ENCODE results near the gene BCL2L11.

BCL2L11 gene

DNA sequence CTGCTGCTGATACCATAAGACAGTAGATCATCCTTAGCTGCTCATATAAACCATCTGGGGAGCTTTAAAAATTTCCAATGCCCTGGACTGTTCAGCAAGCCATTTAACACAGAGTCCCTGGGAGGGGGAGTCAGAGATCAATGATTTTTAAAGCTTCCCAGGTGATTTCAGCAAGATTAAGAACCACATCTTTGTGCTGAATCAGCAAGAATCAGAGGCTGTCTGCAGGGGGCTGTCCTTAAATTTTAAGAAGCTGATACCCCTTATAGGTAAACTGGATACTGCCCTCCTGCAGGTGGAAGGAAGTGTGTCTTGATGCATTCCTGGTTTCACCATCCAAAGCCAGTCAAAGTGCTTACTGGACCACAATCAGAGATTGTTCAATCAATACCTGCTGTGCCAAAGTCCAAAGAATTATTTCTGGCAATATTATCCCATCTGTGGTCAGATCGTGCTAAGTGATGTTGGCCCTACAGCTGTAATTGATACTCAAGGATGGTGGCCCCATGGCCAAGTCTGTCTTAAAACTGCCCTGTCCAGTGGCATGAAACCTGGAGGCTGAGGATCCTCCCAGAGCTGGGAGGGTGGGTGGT, 72.2 kb downstream of the BCL2L11 start:
- DNase-seq, result no peak

DNA sequence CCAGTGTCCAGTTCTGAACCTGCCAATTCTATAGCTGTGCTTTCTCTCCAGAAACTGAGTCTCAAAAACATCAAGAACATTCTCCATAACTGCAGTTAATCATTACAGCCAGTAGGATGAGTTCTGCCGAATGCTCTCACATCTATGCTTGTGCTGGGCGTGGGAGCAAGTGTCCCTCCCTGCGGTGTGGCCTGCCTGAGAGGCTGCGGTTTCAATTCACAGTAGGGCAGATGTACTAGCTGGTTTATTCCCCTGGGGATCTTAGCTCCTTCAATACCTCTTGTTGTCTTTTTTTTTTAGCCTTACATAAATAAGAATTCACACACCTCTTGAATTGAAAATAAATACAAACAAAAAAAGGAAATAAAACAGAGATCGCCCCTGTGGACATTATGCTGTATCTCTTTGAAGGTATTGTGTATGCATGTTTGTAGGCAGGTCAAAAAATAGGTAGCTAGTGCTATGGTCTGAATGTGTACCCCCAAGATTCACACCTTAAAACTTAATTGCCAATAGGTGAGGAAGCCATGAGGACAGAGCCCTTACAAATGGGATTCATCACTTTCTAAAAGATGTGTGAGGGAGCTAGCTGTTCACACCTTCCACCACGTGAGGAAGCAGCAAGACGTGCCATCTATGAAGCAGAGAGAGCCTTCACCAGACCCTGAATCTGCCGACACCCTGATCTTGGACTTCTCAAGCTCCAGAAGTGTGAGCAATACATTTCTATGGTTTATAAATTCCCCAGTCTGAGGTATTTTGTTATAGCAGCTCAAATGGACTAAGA, 74.3 kb downstream of the BCL2L11 start:
- DNase-seq, result peak; percentile 39

DNA sequence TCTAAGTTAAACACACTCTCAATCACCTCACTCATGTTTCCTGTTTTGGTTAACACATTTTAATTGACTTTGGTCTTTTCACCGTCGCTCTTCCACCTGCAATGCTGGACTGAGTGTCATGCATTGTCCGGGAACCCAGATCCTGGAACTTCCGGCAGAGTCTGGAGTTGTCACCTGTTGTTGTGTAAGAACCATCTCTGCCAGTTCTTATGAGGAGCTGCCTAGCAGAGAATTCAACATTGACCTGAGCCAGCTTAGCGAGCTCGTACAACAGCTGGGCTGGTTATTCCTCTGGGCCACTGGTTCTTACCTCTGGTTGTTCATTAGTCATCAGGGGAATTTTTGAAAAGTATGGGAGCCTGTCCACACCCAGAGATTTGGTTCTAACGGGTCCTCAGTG, 75.7 kb downstream of the BCL2L11 start:
- DNase-seq, result no peak

DNA sequence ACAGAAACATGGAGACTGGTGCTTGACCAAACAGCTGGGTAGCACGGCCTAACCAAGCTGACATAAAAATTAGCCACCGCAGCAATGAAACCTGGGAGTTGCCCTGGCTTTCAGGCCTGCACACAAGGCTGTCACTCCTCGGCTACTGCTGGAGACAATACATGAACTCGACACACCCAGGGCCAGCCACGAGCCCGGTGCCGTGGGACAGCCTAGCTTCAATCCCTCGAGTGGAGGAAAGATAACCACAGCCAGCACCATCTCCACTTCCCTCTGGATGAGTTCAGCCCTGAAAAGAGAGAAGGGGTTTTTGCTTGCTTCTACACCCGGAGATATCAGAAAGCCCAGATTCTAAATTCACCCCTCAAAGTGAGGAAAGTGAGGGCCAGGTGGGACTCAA, 78.0 kb downstream of the BCL2L11 start:
- no peak for DNase-seq

DNA sequence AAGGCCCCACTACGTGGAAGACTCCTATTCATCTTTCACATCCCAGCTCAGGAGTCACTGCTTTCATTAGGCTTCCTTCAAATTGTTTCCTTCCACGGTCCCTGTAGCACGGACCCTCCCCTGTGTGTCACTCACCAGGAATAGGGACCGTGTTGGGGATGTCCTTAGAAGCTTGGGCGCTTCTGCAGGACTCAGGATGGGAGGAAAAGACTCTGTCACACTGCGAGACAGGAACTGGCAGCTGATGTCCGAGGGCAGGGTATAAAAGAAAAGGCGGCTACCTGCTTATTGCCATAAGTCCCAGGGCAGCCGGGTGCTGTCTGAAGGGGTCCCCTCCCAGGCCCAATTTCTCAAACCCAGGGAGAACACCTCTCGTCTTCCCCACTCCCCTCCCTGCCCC, 79.1 kb downstream of the BCL2L11 start:
- DNase-seq, result no peak

DNA sequence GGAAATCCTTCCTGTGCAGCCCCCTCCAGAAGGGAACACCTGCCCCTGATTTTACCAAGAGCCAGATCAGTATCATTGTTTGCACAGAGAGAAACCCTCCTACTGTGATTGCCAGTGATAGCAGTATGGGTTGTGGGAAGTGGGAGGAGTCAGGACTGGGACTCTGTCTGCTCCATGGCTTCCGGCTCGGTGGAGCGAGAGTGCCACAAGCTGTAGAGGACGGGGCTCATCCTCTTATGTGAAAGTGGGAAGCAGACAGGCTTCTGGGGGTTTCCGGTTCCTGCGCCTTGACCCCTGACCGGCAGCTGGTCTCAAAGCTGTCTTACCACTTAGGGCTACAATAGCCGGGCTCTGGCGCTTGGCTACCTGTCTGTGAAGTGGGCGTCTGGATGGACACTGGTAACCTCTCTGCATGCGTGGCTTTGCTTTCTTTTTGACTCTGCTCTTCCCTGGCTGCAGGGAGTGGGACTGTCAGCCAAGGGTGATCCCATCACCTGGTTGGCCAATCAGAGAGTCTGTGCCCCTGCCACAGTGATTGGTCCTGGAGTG, 79.7 kb downstream of the BCL2L11 start:
- DNase-seq, result no peak

DNA sequence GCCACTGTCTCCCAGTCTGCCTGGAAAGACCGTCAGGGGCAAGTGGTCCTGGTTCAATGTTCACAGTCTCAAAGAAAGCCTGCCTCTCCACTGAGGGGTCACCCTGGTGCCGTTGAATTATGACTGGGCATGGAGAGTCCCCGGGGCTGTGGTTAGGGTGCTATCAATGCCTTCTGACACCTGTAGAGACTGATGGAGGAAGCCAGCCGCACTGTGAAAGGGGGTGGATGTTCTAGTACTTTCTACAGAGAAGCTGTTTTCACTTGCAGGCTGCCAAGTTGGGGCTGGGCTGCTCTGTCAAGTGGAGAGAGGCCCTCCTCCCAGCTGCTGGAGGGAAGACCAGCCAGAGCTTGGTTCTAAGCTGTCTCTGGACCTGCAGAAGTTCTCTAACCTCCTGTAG, 80.5 kb downstream of the BCL2L11 start:
- DNase-seq, result no peak

DNA sequence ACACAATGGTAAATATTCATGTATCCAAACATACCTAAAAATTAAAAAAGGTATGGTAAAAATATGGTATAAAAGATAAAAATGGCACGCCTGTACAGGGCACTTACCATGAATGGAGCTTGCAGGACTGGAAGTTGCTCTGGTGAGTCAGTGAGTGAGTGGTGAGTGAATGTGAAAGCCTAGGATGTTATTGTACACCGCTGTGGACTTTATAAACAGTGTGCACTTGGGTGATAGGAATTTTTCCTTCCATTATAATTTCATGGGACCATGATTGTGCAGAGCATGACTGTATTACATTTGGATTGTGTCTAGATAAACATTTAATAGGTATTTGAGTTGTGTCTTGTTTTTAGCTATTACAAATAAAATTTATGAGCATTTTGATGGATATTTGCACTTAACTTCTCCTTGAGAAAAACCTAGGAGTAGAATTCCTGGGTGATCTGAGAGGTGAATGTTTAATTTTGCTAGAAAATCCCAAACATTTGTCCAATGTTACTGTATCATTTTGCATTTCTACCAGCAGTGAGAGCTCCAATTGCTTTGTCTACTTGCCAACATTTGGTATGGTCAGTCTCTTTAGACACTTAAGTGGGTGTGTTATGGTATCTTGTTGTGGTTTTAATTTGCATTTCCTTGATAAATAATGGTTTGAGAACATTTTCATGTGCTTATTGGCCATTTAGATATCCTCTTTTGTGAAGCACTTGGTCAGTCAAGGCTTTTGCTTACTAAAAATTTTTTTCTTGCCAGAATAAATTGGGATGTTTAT, 81.7 kb downstream of the BCL2L11 start:
- peak; percentile 68 for DNase-seq

DNA sequence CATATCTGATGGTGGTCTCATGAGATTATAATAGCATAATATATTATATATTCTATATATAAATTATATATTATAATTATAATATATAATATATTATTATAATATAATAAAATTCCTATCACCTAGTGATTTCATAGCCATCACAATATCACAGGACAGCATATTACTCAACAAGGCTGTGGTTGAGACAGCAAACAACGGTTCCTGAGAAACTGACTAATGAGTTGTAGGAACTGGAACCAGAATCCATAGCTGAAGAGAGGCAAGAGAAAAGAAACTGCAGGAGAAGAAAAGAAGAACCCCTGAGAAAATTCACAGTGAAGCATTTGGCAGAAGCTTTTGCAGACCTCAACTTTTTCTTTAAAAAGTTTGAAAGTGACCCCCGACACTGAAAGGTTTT, 84.0 kb downstream of the BCL2L11 start:
- no peak for DNase-seq

DNA sequence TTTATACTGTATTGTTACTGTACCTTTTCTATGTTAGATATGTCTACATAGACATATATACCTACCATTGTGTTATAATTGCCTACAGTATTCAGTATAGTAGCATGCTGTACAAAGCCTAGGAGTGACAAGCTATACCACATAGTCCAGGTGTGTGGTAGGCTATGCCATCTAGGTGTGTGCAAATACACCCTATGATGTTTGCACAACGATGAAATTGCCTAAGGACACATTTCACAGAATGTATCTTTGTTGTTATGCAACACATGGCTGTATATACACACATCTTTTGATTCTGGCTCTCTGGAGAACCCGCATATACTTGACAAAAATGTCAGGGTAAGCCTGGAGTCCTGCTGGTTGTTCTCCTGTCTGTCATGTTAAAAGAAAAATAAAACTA, 85.1 kb downstream of the BCL2L11 start:
- DNase-seq, result no peak

DNA sequence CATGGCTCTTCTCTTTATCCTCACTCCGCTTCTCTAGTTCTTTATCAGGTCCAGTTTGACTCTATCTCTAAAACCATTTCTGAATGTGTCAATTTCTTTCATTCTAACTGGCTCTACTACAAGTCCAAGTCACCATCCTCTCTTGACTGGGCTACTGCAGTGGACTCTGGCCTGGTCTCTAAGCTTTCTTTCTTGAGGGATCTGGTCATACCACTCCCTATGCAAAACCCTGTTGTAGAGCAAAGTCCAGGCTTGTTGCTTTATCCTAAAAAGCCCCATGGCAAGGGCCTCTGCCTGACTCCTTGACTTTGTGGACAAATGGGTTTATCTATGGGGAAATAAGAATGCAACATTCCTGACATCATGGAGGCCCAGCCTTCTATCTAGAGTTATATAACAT, 87.1 kb downstream of the BCL2L11 start:
- DNase-seq, result no peak

DNA sequence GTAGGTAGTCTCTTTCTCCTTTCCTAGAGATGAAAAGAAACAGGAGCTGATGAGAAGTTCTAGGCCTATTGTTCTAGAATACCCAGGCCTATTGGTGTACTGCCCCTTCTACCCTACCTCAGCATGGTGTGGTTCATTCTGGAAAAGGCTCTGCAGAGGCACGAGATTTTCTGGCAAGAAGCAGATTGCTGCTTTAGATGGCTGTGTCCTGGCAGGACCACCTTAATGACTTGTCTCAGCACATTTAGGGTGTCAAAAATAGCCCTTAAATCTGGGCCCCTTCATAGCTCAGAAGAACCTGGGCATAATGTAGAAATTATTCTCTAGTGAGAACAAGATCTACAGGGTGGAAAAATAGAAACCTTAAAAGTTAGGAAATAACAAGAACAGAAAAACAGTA, 87.9 kb downstream of the BCL2L11 start:
- no peak for DNase-seq

DNA sequence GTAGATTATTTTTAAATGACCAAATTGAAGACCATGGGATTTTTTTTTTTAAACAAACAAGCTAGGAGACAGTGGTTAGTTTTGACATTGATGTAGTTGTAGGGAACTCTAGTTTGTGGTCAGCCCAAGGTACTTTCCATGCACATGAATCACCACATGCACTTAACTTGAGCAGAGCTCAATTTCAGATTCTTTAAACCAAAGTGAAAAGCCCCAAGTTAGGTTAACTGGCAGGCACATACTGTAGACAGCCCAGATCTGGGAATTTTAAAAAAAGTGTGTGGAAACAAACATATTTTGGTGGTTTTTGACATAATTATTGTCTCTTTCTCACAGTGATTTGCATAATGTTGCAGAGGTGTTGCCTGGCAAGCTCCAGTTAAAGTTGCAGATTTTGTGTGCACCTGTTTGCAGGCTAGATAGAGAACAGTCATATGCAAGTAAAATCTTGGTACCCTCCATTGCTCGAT, 88.4 kb downstream of the BCL2L11 start:
- DNase-seq, result peak; percentile 61

DNA sequence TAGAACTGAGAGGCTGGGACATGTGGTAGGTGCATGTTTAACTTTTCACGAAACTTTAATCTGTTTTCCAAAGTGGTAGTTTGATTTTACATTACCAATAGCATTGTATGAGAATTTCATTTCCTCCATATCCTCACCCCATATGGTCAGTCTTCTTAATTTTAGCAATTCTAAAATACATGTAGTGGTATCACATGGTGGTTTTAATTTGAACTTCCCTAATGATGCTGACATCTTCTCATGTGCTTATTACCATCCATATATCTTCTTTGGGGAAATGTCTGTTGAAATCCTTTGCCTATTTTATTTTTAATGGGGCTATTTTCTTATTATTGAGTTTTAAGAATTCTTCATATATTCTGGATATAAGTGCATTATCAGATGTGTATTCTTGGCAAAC, 89.3 kb downstream of the BCL2L11 start:
- DNase-seq, result no peak

DNA sequence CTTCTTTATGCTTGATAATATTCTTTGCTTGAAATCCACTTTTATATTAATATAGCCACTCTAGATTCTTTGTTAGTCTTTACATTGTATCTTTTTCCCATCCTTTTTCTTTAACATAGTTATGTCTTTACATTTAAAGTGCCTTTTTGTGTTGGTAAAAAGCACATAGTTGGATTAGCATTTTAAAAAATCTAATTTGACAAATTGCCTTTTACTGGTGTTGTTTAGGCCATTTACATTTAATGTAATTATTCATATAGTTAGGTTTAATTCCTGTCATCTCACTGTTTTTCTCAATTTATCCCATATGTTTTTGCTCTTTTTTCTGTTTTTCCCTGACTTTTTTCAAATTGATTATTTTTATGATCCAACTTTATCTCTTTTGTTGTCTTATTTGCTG, 93.2 kb downstream of the BCL2L11 start:
- no peak for DNase-seq

DNA sequence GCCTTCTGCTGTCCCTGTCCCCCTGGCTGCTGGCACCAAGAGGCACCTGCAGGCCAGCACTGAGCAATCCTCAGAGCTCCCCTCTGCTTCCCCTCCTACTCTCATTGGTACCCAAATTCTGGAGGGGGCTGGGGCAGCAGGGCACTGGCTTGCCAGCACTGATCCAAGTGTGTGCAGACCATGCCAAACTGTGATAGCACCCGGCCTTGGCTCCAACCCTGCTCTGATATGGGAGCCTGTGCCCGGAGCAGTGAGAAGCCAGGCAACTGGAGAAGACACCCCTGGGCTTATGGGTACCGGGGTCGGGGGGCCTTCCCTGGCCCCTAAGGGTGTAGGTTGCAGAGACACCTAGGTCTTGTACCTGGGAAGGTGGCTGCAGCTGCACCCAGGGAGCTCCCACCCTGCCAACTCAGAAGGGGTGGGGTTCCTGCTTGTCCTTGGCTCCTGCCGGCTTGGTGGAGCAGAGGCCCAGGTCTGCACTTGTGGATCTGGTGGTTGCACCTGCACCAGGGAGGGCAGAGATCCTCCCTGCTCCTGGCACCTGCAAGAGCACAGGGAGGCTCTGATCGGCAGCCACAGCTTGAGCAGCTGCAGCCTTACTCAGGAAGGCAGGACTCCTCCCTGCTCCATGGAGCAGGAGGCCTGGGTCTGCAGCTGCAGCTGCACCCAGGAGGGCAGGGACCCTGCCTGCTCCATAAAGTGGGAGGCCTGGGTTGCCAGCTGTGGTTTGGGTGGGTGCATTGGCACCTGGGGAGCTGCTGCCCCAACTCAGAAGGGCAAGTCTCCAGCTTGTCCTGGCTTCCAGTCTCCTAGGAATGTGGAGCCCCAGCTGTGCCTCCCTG, 96.3 kb downstream of the BCL2L11 start:
- no peak for DNase-seq

Data from fibroblast of skin of back (primary cell).